SKM-1 (cell line): Measurements from ENCODE around the gene ITGAE.
"Not testable (repeated sequence)": the region's sequence is repeated elsewhere in the genome, so short reads cannot be mapped to it uniquely, and the experiment has no call there.

Experiments
- DNase-seq: peaks from one replicate; lab custom pipeline; 2025; ENCODE audit not compliant: unreplicated experiment; lab: John Stamatoyannopoulos, UW

ITGAE gene, protein sequence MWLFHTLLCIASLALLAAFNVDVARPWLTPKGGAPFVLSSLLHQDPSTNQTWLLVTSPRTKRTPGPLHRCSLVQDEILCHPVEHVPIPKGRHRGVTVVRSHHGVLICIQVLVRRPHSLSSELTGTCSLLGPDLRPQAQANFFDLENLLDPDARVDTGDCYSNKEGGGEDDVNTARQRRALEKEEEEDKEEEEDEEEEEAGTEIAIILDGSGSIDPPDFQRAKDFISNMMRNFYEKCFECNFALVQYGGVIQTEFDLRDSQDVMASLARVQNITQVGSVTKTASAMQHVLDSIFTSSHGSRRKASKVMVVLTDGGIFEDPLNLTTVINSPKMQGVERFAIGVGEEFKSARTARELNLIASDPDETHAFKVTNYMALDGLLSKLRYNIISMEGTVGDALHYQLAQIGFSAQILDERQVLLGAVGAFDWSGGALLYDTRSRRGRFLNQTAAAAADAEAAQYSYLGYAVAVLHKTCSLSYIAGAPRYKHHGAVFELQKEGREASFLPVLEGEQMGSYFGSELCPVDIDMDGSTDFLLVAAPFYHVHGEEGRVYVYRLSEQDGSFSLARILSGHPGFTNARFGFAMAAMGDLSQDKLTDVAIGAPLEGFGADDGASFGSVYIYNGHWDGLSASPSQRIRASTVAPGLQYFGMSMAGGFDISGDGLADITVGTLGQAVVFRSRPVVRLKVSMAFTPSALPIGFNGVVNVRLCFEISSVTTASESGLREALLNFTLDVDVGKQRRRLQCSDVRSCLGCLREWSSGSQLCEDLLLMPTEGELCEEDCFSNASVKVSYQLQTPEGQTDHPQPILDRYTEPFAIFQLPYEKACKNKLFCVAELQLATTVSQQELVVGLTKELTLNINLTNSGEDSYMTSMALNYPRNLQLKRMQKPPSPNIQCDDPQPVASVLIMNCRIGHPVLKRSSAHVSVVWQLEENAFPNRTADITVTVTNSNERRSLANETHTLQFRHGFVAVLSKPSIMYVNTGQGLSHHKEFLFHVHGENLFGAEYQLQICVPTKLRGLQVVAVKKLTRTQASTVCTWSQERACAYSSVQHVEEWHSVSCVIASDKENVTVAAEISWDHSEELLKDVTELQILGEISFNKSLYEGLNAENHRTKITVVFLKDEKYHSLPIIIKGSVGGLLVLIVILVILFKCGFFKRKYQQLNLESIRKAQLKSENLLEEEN

DNA sequence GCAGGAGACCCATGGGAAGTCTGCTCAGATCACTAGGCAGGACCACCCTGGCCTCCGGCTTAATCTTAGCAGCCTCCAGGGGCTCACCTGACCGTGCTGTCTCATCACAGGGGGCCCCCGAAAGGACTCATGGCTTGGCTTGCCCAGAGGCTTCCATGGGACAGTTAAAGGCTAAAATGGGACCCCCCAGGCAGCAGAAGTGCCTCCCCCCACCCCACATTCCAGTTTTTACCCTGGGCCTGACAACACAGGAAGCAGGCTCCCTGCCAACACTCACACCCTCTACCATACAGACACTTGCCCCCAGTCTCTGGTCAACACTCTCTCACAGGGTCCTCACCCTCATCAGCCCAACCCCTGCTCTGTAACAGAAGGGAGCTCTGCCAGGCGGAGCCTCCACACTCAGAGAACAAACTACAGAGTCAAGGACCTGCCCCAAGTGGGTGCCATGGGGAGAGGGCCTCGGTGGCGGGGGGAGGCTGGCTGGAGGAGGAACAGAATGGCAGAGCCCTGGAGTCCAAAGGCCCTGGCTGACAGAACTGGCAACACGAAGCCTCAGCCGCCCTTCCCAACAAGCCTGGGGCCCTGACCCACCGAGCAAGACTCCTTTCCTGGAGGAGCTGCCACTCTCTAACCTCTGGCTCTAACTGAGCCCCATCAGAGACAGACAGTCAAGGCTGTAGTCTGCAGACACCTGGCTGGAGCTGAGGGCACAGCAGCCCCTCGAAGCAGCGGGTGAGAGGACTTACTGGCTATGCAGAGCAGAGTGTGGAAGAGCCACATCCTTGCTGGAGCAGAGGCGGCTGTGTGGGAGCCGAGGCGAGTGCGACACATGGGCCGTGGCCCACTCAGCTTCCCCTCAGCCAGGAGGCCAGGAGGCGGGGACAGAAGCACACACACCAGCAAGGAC, at the start of gene ITGAE:
ITGAE (minus strand) TSS at position 827 of the 910 bp plus-strand sequence; CDS start at position 783, 44 bp downstream.
- no peak for DNase-seq

DNA sequence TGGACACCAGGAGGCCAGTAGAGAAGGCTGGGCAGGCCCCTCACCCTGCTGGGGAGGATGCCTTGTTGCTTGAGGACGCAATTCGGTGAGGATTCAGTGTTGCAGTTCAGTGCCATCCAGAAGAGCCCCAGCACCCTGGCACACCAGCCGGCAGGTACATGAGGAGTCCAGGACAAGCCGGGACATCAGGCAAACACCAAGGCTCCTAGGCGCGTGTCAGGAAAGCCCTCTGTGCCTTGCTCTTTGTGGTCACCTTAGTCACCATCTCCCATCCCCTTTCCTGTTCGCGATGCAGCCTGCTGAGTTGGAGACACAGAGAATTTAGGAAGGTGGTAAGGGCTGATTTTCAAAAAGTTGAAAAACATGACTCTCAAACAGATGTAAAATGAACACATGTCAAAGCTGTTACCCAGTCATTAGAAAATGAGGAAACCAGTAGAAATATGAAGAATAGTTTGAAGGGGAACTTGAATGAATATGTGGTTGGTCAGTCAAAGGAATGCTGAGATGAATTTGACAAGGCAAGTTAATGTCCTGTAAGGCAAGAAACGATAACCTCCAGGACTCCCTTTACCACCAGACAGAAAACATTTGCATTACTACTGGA, 47.3 kb upstream of the ITGAE start:
- DNase-seq, result no peak

GRCh38 chr17:3847165-3847670, 46.2 kb upstream of the ITGAE start:
- no peak for DNase-seq

GRCh38 chr17:3846437-3847164, 45.6 kb upstream of the ITGAE start:
- DNase-seq, result no peak

GRCh38 chr17:3845621-3846436, 44.8 kb upstream of the ITGAE start, which contains the start of gene NCBP3:
Gene NCBP3, minus strand, starts transcription at chr17:3846246. Its CDS starts 23 bp downstream, at chr17:3846223.
- peak; percentile 39 for DNase-seq

DNA sequence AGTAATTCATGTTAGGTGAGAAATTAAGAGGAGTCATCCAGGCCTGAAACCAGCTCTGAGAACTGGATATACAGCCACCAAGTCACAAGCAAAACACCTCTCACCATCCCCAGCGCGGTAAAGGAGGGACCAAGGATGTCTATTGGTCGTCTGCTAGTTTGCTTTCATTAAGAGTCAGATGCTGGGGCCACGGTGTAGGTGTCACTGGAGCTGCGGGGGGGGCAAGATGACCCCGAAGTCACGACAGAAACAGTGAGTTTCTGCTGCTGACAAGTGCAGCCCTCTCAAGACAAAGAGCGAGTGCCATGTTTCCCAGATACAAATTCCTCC, 44.3 kb upstream of the ITGAE start:
- no peak for DNase-seq

GRCh38 chr17:3844556-3844955, 43.6 kb upstream of the ITGAE start:
- DNase-seq, result not testable (repeated sequence)

- DNase-seq, result no peak
Measured at GRCh38 chr17:3843935-3844516, 43.0 kb upstream of the ITGAE start.

GRCh38 chr17:3838206-3838605, 37.2 kb upstream of the ITGAE start:
- no peak for DNase-seq

GRCh38 chr17:3836551-3836950, 35.6 kb upstream of the ITGAE start:
- no peak for DNase-seq

DNA sequence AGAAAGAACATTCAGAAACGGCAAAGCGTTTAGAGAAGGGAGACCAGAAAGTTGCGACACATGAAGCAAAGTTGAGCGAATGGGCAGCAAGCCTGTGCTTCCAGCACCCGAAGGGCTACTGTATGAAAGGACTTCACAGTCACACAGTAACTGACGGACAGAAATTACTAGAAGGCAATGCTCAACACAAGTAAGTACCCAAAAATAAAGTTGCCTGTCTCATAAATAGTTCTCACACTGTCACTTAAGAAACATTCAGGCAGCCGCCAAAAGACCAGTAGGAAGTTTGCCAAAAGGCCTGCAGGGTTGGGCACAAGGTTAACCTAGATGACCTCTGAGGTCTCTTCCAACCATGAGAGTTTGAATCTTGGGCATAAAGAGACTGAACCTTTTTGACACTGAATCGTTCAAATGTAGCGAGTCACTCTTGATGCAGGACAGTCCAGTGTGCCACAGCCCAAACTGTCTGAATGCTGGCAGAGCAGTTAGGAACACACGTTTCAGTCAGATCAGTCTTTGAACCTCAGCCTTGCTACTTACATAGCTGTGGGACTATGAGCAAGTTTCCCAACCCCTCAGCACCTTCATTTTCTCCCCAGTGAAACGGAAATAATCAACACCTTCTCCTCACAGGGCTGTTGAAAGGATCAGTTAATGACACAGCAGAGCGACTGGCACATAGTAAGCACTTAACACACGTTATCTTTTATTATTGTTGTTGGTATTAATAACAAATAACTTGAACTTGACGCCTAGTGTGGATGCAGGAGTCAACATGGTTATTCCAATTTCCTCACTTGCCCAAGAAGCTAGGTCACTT, 34.6 kb upstream of the ITGAE start:
- DNase-seq, result no peak

DNA sequence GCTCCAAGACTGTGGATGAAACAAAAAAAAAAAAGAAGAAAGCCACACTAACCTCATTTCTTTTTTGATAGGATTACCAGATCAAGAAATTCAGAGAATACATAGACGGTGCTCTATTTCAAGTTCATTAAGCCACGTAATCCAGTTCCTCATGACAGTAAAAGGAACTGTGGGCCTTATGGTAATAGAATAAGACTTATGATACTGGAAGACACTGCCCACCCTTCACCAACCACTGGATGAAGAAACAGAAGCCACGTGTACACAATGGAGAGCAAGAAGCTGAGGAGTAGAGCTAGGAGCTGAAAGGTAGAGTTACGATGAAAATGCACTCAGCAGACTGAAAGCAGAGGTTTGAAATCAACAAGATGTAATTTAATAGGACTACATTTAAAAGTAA, 33.8 kb upstream of the ITGAE start:
- no peak for DNase-seq

GRCh38 chr17:3828852-3829232, 27.9 kb upstream of the ITGAE start:
- DNase-seq, result no peak

DNA sequence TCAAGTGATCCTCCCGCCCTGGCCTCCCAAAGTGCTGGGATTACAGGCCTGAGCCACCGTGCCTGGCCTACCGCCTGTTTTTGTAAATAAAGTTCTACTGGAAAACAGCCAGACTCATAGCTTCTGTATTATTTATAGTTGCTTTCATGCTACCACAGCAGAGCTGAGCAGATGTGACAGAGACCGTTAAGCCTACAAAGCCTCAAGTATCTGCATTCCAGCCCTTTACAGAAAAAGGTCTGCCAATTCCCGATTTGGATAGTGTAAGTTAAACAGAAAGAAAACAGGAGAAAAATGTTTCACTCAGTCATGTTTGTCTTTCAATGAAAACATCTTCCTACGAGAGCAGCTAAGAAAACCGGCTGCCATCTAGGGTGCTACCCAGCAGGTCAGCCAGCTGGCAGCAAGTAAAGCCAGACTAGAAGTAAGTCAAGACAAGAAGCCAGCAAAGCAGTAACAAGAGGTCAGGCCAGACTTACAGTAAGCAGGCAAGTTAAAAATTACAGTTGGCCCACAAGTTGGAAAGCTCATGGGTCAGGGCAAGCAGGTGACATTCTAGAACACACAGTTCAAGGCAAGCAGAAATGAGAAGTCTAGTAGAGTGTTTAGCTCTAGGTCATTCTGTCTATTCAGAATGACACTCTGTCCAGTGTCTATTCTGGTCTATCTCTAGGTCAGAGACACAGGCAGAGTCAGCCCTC, 27.3 kb upstream of the ITGAE start:
- DNase-seq, result no peak

- DNase-seq, result no peak
Measured at GRCh38 chr17:3827124-3827773, 26.3 kb upstream of the ITGAE start.

- DNase-seq, result no peak
Measured at GRCh38 chr17:3826191-3826590, 25.2 kb upstream of the ITGAE start.
